Measurements from ENCODE around the gene KIAA0040. TPM values are rescaled to one million over a fixed set of nuclear protein-coding genes. Genes with fewer than 3 reads are reported as not detected.

The KIAA0040 gene
- total RNA-seq, 1 experiment from 2014 or later, result 5.0 TPM

DNA sequence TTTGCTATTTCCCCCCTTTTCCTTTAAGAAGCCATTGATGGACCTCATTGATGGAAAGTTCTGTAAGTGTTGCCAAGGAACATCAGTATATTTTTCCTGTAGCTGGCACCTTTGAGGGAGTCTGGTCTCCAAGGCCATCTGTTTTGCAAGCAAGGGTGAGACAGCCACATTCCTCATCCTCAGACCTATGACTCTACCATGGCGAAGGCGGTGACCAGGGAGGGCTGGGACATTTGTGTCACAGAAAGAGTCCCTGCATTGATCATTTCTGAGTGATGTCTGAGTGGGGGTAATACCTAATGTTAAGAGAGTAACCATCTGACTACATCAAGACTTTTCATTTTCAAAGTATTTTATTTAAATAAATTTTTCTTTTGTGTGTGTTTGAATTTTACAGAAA lies 35.4 kb downstream of the KIAA0040 start:
- H4K8ac ChIP-seq (replicated peaks; ENCODE audit: insufficient read length, low read depth, low read length), result no peak overlapping the region
- no peak overlapping the region for H2BK120ac ChIP-seq (ENCODE audit: low read depth, low read length, poor library complexity, severe bottlenecking)
- H3K27me3 ChIP-seq (ENCODE audit: insufficient read depth, low read length), result no peaks in the 10 kb centered on the region
- H3K14ac ChIP-seq (ENCODE audit: insufficient read depth, low read length), result no peak overlapping the region
- no peak overlapping the region for H4K5ac ChIP-seq (ENCODE audit: insufficient read length, low read depth, low read length)
- H3K79me2 ChIP-seq (ENCODE audit: insufficient read depth, low read length), result no peaks in the 10 kb centered on the region
- DNase-seq, result no peak
- no peak overlapping the region for H2AFZ ChIP-seq (ENCODE audit: low read length)
- peaks cover 1% of the 10 kb centered on the region for H3K23me2 ChIP-seq (ENCODE audit: insufficient read length, low read depth, low read length, poor library complexity, severe bottlenecking)
- H3K9ac ChIP-seq (ENCODE audit: extremely low read depth, insufficient read length, low read length), result no peak overlapping the region
- no peaks in the 10 kb centered on the region; a peak in 1 of 5 replicates for H3K9me3 Mint-ChIP-seq
- no peak overlapping the region for H2BK5ac ChIP-seq (ENCODE audit: insufficient read length, low read length)
- no peak overlapping the region for H3K18ac ChIP-seq (ENCODE audit: insufficient read length, low read depth, low read length)
- no peak overlapping the region for H3K4me3 Mint-ChIP-seq
- no peak overlapping the region for H3K4ac ChIP-seq (ENCODE audit: low read depth, low read length)
- H2BK12ac ChIP-seq (ENCODE audit: insufficient read length, low read depth, low read length), result no peak overlapping the region
- H2AK5ac ChIP-seq (ENCODE audit: insufficient read length, low read length), result no peak overlapping the region
- H3K36me3 Mint-ChIP-seq (ENCODE audit: insufficient read depth in 1 of 3, low read depth in 3 of 3), result peaks cover 0 to 7% (median 4%) of the 10 kb centered on the region in 3 experiments; a peak in 4 of 7 replicates
- no peaks in the 10 kb centered on the region for H3K9me3 ChIP-seq (ENCODE audit: control insufficient read depth, low read depth, low read length)
- TF ChIP-seq, protein P1, sequence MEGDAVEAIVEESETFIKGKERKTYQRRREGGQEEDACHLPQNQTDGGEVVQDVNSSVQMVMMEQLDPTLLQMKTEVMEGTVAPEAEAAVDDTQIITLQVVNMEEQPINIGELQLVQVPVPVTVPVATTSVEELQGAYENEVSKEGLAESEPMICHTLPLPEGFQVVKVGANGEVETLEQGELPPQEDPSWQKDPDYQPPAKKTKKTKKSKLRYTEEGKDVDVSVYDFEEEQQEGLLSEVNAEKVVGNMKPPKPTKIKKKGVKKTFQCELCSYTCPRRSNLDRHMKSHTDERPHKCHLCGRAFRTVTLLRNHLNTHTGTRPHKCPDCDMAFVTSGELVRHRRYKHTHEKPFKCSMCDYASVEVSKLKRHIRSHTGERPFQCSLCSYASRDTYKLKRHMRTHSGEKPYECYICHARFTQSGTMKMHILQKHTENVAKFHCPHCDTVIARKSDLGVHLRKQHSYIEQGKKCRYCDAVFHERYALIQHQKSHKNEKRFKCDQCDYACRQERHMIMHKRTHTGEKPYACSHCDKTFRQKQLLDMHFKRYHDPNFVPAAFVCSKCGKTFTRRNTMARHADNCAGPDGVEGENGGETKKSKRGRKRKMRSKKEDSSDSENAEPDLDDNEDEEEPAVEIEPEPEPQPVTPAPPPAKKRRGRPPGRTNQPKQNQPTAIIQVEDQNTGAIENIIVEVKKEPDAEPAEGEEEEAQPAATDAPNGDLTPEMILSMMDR (conservative IDR thresholded peaks at IDR 0.05), result no peak
- no peak overlapping the region for H3K56ac ChIP-seq (ENCODE audit: insufficient read length, low read depth, low read length)
- no peaks in the 10 kb centered on the region for H4K20me1 ChIP-seq (ENCODE audit: control insufficient read depth, insufficient read depth, insufficient read length)
- H3K27me3 Mint-ChIP-seq (ENCODE audit: low read depth), result peaks cover 8% of the 10 kb centered on the region
- no peak overlapping the region; the same call in 1 of the 2 replicates for H2BK15ac ChIP-seq (ENCODE audit: low read depth, low read length)
- no peak overlapping the region for H4K91ac ChIP-seq (ENCODE audit: insufficient read length, low read depth, low read length)
- no peak overlapping the region for H3K27ac ChIP-seq (ENCODE audit: insufficient read length, low read depth, low read length)
- no CpG with 5 or more reads among the region's 2 CpGs for WGBS (ENCODE audit: extremely low coverage, insufficient read length, low lambda C conversion rate)
- H3T11ph ChIP-seq (ENCODE audit: low read length), result no peak overlapping the region
- H3K23ac ChIP-seq (ENCODE audit: insufficient read length, low read depth, low read length), result no peak overlapping the region
- H3K4me1 Mint-ChIP-seq, result peaks cover 6 to 13% of the 10 kb centered on the region in 2 experiments
- no peaks in the 10 kb centered on the region for H3K79me1 ChIP-seq (ENCODE audit: insufficient read depth, low read depth, low read length, poor library complexity, severe bottlenecking)
- no peaks in the 10 kb centered on the region for H3K4me1 ChIP-seq (ENCODE audit: insufficient read depth, low read length)
- no peak overlapping the region for H2BK20ac ChIP-seq (ENCODE audit: low read depth, low read length, poor library complexity, severe bottlenecking)
- H3K27ac Mint-ChIP-seq, result no peak overlapping the region
- H3K4me2 ChIP-seq (ENCODE audit: insufficient read depth, insufficient read length, low read length), result no peak overlapping the region

All from H9 (cell line).